HepG2 (cell line): ENCODE measurements around the gene NATD1. TPM values are rescaled to one million over a fixed set of nuclear protein-coding genes. Genes with fewer than 3 reads are reported as not detected.

Source experiments
- ATF2 ChIP-seq: sonication (generic); formaldehyde crosslinking; IDR thresholded peaks from 2 replicates; pipeline ENCODE4 v1.4.0; 2020; ENCODE audit warnings: missing genetic modification reagents
- CENPX ChIP-seq: sonication (generic); formaldehyde crosslinking; IDR thresholded peaks from 2 replicates; pipeline ENCODE4 v1.9.0; 2021; ENCODE audit warnings: mild to moderate bottlenecking, missing genetic modification reagents, moderate library complexity
- HMGA1 ChIP-seq: sonication (generic); formaldehyde crosslinking; conservative IDR thresholded peaks from 2 replicates; pipeline ENCODE4 v1.4.0; 2020; ENCODE audit warnings: missing genetic modification reagents
- HNF1B ChIP-seq: sonication (generic); formaldehyde crosslinking; IDR thresholded peaks from 2 replicates; pipeline ENCODE4 v1.5.1; 2020; ENCODE audit warnings: mild to moderate bottlenecking, moderate library complexity, missing genetic modification reagents
- MLXIP ChIP-seq: sonication (generic); formaldehyde crosslinking; IDR thresholded peaks from 2 replicates; pipeline ENCODE4 v1.9.0; 2021; ENCODE audit warnings: missing genetic modification reagents, borderline replicate concordance
- PRDM10 ChIP-seq: sonication (generic); formaldehyde crosslinking; IDR thresholded peaks from 2 replicates; pipeline ENCODE4 v1.4.0; 2020; ENCODE audit warnings: low read depth, missing genetic modification reagents
- RFX3 ChIP-seq: IDR thresholded peaks from 2 replicates; pipeline ENCODE4 v1.6.1; 2016; ENCODE audit warnings: missing biosample characterization, missing genetic modification reagents
- SETDB1 ChIP-seq: sonication (generic); formaldehyde crosslinking; IDR thresholded peaks from 2 replicates; pipeline ENCODE4 v1.5.1; 2020; ENCODE audit warnings: missing genetic modification reagents, mild to moderate bottlenecking, borderline replicate concordance
- TMF1 ChIP-seq: sonication (generic); formaldehyde crosslinking; IDR thresholded peaks from 2 replicates; pipeline ENCODE4 v1.8.1; 2022; ENCODE audit warnings: low read depth, missing genetic modification reagents
- TRIM24 ChIP-seq: sonication (generic); formaldehyde crosslinking; IDR thresholded peaks from 2 replicates; pipeline ENCODE4 v1.8.0; 2022; ENCODE audit warnings: mild to moderate bottlenecking, missing genetic modification reagents
- ZBTB21 ChIP-seq: sonication (generic); formaldehyde crosslinking; IDR thresholded peaks from 2 replicates; pipeline ENCODE4 v1.4.0; 2020; ENCODE audit warnings: missing genetic modification reagents
- ZMAT3 ChIP-seq: sonication (generic); formaldehyde crosslinking; conservative IDR thresholded peaks from 2 replicates; pipeline ENCODE4 v1.7.0; 2021; ENCODE audit warnings: missing genetic modification reagents
- ZNF232 ChIP-seq: sonication (generic); formaldehyde crosslinking; IDR thresholded peaks from 2 replicates; pipeline ENCODE4 v1.4.0; 2020; ENCODE audit warnings: missing genetic modification reagents, borderline replicate concordance
- ZNF276 ChIP-seq: sonication (generic); formaldehyde crosslinking; IDR thresholded peaks from 2 replicates; pipeline ENCODE4 v1.4.0; 2020; ENCODE audit warnings: mild to moderate bottlenecking, low read depth, missing genetic modification reagents
- ZNF709 ChIP-seq: sonication (generic); formaldehyde crosslinking; IDR thresholded peaks from 2 replicates; pipeline ENCODE4 v1.5.0; 2020; ENCODE audit warnings: mild to moderate bottlenecking, missing genetic modification reagents
- polyA plus RNA-seq, 8 experiments: library from polyadenylated mRNA; depleted of rRNA in 3 of 8; stranded (reverse) in 7 of 8; unstranded in 1 of 8; fragments of >200 nt; fragmentation: Illumina TruSeq in 4 of 8; extraction: Trizol in 4 of 8; gene quantifications; 2 replicates each; pipeline versions ENCODE4 v1.2.1 to v1.2.3, GENCODE V29; 2011 to 2016; ENCODE audit warnings: low read depth in 4 of 8, missing spikeins in 1 of 8, mixed read lengths in 1 of 8; ENCODE audit not compliant: insufficient read depth in 1 of 8
- total RNA-seq, 5 experiments: library from RNA; depleted of rRNA; stranded (reverse); fragments of >200 nt; fragmentation: Illumina TruSeq; extraction: Trizol; gene quantifications; 2 replicates each; pipeline ENCODE4 v1.2.3, GENCODE V29; 2016; ENCODE audit warnings: low read depth in 1 of 5

NATD1 gene
- total and polyA plus RNA-seq, 2 of the 13 experiments (the other 11 are each of a cell fraction or from before 2014, with no cell fraction given): 0.31 to 2.3 TPM

GRCh38 chr17:21214015-21214776 lies 39.0 kb downstream of the NATD1 start, which contains the start of gene TMEM11 (continued):
- TF ChIP-seq MLXIP (CRISPR knock-in tag): no peak; the same call in 1 of the 2 replicates
- no peak for TF ChIP-seq ZBTB21 (CRISPR knock-in tag)
- 0 out of 2 replicates have a peak, but pooled peaks have one; percentile 19 for TF ChIP-seq ZNF232 (CRISPR knock-in tag)
- no peak for TF ChIP-seq CENPX (CRISPR knock-in tag)
- TF ChIP-seq ZNF709: peak; percentile 28; the same call in 1 of the 2 replicates
- TF ChIP-seq HMGA1 (CRISPR knock-in tag): no peak
- no peak for TF ChIP-seq PRDM10 (CRISPR knock-in tag)
- TF ChIP-seq ATF2 (CRISPR knock-in tag): peak; percentile 18; the same call in 1 of the 2 replicates
- TF ChIP-seq HNF1B (CRISPR knock-in tag): 0 out of 2 replicates have a peak, but pooled peaks have one; percentile 52
- no peak for TF ChIP-seq TRIM24 (CRISPR knock-in tag)
- peak; percentile 34; the same call in 1 of the 2 replicates for TF ChIP-seq TMF1 (CRISPR knock-in tag)
- no peak for TF ChIP-seq RFX3 (CRISPR knock-in tag)
- TF ChIP-seq SETDB1: no peak
- TF ChIP-seq ZMAT3 (CRISPR knock-in tag): no peak
- no peak; the same call in 1 of the 2 replicates for TF ChIP-seq ZNF276 (CRISPR knock-in tag)
